HL-60 (cell line): ENCODE results near the gene ABCC4.

Experiments used
- CTCF ChIP-seq: IDR thresholded peaks from one replicate; pipeline ENCODE4 v1.5.1; 2011; ENCODE audit warnings: low read length, control low read depth, inconsistent platforms; ENCODE audit not compliant: insufficient read depth
- GABPA ChIP-seq: IDR thresholded peaks from 2 replicates; pipeline ENCODE4 v1.6.1; 2012; ENCODE audit warnings: low read depth
- POLR2AphosphoS5 ChIP-seq: IDR thresholded peaks from 2 replicates; pipeline ENCODE4 v1.6.1; 2012; ENCODE audit warnings: low read depth
- SPI1 ChIP-seq: IDR thresholded peaks from 2 replicates; pipeline ENCODE4 v1.6.1; 2012; ENCODE audit warnings: low read depth, mild to moderate bottlenecking, borderline replicate concordance
- TF ChIP-seq, protein P1 (sequence below): IDR thresholded peaks from 2 replicates; pipeline ENCODE4 v1.6.1; 2012; ENCODE audit warnings: low read depth; ENCODE audit not compliant: insufficient replicate concordance

DNA sequence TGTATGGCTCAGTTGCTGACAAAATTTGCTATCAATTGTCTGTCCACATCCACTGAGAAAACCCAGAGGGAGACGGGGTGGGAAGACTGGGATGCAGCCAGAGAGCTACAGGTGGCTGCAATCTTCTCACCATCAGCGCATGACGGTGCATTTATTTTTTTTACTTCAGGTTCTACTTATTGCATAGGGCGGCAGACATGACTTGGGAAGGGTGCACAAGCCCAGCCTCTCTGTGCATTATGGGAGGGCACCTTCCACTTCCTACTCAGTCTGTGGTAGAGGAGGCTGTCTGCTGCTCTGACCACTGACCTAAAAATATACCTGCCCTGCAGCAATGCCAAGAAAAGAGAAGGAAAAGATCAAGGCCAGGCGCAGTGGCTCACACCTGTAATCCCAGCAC, 73.1 kb downstream of the ABCC4 start:
- TF ChIP-seq CTCF (no peak), POLR2AphosphoS5 (no peak), GABPA (no peak), SPI1 (no peak)
- TF ChIP-seq, protein P1, sequence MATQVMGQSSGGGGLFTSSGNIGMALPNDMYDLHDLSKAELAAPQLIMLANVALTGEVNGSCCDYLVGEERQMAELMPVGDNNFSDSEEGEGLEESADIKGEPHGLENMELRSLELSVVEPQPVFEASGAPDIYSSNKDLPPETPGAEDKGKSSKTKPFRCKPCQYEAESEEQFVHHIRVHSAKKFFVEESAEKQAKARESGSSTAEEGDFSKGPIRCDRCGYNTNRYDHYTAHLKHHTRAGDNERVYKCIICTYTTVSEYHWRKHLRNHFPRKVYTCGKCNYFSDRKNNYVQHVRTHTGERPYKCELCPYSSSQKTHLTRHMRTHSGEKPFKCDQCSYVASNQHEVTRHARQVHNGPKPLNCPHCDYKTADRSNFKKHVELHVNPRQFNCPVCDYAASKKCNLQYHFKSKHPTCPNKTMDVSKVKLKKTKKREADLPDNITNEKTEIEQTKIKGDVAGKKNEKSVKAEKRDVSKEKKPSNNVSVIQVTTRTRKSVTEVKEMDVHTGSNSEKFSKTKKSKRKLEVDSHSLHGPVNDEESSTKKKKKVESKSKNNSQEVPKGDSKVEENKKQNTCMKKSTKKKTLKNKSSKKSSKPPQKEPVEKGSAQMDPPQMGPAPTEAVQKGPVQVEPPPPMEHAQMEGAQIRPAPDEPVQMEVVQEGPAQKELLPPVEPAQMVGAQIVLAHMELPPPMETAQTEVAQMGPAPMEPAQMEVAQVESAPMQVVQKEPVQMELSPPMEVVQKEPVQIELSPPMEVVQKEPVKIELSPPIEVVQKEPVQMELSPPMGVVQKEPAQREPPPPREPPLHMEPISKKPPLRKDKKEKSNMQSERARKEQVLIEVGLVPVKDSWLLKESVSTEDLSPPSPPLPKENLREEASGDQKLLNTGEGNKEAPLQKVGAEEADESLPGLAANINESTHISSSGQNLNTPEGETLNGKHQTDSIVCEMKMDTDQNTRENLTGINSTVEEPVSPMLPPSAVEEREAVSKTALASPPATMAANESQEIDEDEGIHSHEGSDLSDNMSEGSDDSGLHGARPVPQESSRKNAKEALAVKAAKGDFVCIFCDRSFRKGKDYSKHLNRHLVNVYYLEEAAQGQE: no peak
